Stimulated activated CD4-positive, alpha-beta T cell treated with anti-CD3 and anti-CD28 coated beads, Interleukin-4, amount 100 ng/mL, for 1 hour (primary cell): Measurements from ENCODE around the gene GRIN2B.

Experiments
- DNase-seq: peaks from one replicate; pipeline ENCODE4 v3.0.0-alpha.2; 2020

Gene GRIN2B

DNA sequence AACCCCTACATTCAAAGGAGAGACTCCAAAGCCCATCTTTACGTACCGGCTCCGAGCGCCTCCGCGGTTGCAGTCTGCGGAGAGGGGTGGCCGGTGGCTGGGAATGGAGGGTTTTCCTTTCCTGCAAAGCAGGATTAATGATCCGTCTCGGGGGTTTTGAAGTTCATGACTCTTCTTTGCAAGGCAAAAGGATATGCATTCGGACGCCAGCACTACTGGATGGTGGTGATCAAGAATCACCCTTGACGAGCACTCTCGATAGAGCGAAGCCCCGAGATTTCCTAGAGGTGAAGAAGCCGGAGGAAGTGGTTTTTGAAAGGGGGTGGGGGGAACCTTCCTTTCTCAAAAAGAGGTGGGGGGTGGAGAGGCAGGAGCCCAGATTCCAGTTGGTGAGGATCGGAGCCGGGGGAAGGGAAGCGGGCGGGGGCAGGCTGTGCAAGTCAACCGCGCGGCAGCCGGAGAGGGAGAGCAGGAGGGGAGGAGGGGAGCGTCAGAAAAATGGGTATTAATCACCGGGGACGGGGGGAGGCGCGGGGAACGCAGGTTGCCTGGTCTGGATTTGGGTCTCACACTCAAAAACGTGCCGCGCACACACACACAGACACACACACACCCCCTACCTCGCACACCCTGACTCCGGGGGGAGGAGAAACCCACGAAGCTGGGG, at the start of gene GRIN2B:
Gene GRIN2B (minus strand): TSS at position 307 of the 667 bp plus-strand sequence. CDS start 115,394 bp downstream, outside the sequence.
- DNase-seq = no peak

GRCh38 chr12:14026537-14026936, 45.1 kb upstream of the GRIN2B start:
- no peak for DNase-seq

DNA sequence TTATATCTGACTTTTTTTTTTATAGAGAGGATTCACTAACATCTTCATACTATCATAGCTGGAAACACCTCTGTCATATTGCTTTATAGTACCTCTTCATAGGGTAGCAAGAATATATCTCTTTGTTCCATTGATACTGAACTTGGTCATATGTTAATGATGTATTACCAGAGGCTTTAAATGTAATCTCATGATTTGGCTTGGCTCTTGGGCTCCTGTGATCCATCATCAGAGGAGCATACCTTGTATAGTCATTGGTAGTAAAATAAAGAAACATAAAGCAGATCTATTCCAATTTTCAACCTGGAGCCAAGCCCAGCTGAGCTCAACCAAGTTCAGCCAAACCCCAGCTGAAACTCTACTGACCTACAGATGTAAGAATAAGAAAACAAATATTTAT, 43.2 kb upstream of the GRIN2B start:
- no peak for DNase-seq

DNA sequence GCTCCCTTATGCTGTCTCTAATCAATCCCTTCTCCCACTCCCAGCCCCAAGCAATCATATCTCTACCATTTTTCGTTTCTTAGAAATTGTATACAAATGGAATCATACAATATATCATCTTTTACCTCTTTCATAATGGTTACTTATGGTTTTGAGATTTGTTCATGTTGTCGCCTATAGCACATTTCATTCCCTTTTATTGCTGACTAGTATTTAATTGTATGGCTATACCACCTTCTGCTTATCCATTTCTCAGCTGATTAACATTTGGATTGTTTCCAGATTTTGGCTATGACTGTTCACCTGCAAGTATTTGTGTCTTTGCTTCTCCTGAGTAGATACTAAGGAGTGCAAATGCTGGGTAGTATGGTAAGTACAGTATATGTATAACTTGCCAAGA, 36.7 kb upstream of the GRIN2B start:
- no peak for DNase-seq

GRCh38 chr12:14010989-14011388, 29.6 kb upstream of the GRIN2B start:
- DNase-seq = no peak

- no peak for DNase-seq
Observed at GRCh38 chr12:14007639-14008038, 26.2 kb upstream of the GRIN2B start.

GRCh38 chr12:13992585-13992984, 11.2 kb upstream of the GRIN2B start:
- no peak for DNase-seq

DNA sequence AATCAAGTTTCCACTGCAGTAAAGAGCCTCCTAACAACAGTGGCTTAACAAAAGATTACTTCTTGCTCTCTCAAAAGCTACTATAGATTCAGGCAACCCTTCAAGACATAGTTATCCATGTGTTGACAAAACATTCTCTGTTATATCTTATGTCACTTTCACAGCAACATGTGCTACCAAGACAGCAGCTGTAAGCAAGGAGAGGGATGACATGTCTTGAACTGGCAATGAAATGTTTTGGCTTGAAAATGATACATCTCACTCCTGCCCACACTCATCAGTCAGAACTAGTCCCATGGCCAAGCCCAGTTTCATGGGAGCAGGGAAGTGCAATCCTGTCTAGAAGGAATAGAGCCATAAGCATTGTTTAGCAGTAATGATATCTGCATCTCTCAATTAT, 10.7 kb upstream of the GRIN2B start:
- DNase-seq = no peak

- DNase-seq = no peak
Observed at GRCh38 chr12:13986031-13986430, 4.6 kb upstream of the GRIN2B start.

GRCh38 chr12:13981990-13982389, 588 bp upstream of the GRIN2B start:
- DNase-seq = no peak

GRCh38 chr12:13980538-13981295, 685 bp downstream of the GRIN2B start:
- no peak for DNase-seq

- DNase-seq = no peak
Observed at GRCh38 chr12:13979772-13980378, 1.5 kb downstream of the GRIN2B start.

GRCh38 chr12:13978876-13979275, 2.5 kb downstream of the GRIN2B start:
- DNase-seq = no peak

DNA sequence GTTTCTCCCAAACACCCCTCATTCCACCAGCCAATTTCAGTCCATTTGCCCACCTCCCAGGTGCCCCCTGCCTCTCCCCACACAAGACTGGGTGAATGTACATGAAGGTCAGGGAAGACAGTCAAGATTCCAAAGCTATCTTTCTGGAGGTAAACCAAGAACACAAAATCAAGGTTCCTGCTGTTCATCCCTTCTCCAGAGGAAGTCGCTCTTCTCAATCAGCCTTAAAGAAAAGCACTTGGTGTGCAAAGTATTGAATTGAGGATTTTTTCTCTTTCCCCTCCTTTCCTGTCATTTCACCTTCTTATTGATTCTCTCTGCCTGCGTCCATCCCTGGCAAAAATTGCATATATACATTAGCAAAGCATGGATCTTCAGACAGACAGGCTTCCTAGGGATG, 4.5 kb downstream of the GRIN2B start:
- DNase-seq = no peak

- DNase-seq = no peak
Observed at GRCh38 chr12:13976028-13976584, 5.3 kb downstream of the GRIN2B start.

DNA sequence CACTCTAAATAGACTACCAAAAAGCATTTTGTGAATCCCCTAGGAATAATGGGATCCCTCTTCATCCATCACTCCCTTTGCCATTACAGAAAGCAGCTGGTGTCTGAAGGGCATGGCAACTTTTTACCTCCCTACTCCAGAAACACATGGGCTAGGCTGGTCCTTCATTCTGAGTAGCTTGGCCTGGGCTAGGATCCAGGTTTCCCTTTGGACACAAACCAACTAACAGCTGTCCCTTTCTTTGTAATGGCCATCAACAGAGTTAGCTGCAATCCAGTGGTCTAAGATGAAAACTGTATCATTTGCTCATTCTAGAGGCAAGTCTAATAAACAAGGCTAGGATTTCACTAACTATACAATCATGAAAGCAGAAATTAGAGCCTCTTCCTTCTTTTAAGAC, 7.4 kb downstream of the GRIN2B start:
- DNase-seq = no peak

DNA sequence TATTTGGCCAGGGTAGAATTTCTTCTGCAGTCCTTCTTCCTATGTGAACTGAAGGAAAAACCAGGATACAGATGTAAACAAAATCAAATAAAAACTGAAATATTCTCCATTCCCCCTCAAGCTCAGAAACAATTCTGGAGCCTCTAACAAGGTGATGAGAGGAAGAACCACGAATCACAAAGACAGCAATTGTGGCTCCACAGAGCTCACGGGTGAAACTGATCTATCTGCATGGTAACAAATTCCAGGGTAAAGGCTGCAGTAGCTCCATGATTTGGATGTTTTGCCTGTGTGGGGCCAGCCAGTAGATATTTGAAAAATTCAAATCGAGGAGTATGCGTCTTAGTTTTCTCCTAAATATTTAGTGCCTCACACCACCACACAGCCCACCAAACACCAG, 10.6 kb downstream of the GRIN2B start:
- no peak for DNase-seq

DNA sequence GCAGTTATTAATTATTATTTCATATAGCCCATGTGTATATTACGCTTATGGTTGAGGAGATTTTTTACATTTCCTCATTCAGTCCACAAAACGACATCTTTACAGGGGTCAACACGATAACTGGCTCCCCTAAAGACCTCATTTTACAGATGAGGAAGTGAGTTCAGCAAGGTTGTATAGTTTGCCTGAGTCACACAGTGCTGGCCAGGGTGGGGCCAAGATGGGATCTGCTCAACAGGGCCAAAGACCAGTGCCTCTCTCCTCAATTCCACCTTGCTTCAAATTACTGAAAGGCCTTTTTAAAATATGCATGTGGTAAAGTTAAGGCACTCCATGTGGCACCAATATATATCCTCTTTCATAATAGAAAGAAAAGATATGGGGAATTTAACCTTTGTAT, 13.1 kb downstream of the GRIN2B start:
- DNase-seq = no peak

DNA sequence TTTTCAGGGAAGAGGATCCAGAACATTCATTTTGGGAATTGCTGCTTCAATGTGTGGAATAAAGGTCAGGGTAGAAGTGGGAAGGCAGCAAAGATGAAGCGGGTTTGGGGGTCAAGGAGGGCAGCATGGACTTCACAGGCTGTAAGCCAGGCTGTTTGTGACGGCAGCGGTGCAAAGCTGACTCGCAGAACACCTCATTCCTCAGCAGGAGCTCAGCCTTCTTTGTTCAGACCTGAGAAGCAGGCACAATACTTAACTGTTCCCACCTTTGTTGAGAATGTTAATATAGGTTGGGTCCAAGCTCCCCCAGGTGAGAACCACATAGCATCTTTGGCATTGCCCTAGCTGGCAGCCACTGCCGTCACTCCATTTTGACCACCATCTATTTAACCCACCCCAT, 16.7 kb downstream of the GRIN2B start:
- no peak for DNase-seq

DNA sequence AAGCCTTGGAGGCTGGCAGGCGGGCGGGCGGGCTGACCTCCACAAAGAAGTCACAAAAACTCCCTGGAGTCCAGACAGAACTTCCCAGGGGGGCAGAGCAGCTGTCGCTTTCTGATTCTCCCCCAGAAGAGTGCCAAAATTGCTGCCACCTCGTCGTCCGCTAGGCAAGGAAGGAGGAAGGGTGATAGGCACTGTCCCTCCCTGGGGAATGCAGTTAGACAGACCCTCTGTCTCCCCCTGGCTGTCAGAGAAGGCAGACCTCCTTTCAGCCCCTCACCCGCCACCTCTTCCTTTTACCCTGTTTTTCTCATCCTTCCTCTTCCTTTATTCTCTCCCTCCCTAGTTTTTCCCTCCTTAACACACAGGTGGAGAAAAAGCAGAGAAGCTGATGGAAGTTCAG, 18.7 kb downstream of the GRIN2B start:
- no peak for DNase-seq

DNA sequence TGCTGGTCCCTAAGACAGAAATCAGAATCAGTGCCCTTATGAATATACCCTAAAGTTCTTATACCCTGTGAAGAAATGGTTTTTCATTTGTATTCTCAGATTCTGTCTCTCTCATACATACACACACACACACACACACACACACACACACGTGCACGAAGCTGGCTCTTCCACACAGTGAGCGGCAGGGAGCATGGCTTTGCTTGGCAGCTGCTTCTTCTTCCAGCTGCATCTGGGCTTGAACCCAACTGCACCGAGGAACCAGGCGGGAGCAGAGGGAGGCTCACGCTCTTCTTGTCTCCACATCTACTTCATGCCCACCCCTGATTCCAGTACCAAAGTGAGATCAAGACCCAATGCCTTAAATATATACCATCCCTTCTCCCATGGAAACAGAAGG, 19.4 kb downstream of the GRIN2B start:
- no peak for DNase-seq

DNA sequence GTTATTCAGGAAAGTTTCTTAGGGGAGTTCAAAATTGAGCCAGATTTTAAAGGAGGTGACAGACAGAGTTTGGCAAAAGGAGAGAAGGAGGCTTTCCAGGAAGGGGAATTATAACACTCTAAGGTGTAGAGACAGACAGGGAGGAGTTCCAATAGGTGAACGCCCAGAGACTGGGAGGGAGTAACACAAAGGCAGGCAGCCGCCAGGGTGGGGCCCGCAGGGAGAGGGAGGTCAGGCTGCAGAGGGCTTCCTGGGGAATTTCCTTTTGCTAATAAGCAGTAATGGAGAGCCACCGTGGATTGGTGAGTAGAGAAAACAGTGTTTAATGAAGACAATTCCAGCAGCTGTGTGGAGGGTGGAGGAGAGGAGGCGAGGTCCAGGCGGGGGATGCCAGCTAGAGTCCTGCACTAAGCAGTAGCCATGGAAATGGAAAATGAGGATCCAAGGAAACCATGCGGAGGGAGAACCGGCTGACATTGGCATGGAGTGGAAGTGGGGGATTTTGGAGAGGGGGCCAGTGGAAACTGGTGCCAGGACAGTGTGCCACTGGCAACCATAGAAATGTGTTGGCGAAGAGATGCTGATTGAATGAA, 22.2 kb downstream of the GRIN2B start:
- DNase-seq = no peak

DNA sequence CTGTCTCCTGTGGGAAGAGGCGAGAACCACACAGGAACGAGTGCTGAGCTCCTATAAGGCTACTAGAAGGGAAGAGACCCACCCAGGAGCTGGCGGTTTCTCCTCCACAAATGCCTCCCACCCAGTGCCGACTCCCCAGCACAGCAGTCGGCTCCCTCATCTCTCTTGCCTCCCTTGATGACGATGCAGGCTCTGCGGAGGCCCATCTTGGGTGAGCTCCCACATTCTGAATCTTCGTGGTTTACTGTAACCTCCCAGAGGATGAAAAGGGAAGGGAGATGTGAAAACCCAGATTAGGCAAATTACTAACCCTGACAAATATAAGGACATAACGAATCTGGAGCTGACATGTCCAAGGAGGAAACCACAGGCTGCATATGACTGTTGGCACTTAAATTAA, 23.8 kb downstream of the GRIN2B start:
- DNase-seq = no peak
